H1 (cell line): ENCODE data around the gene NLRX1. TPM values are rescaled to one million over a fixed set of nuclear protein-coding genes. Genes with fewer than 3 reads are reported as not detected.

Experiments used
- ASH2L ChIP-seq: fragments of 200-600, 300-600 bp; sonication (generic); IDR thresholded peaks from one replicate; pipeline ENCODE4 v1.7.1; 2017; ENCODE audit warnings: low read length
- BCL11A ChIP-seq, 2 experiments: IDR thresholded peaks; one replicate each; pipeline ENCODE4 v1.6.1; 2011; ENCODE audit warnings: low read depth in 2 of 2, low read length in 2 of 2, mild to moderate bottlenecking in 2 of 2
- CBX5 ChIP-seq: fragments of 300-800, 300-1000 bp; sonication (generic); IDR thresholded peaks from 2 replicates; pipeline ENCODE4 v1.7.1; 2016; ENCODE audit warnings: antibody characterized with exemption, low read length, low read depth
- CHD1 ChIP-seq: IDR thresholded peaks from 2 replicates; pipeline ENCODE4 v1.6.1; 2012; ENCODE audit warnings: low read depth, low read length, improper control_type of control experiment
- CREB1 ChIP-seq: IDR thresholded peaks from 2 replicates; pipeline ENCODE4 v1.6.1; 2012; ENCODE audit warnings: inconsistent platforms
- GTF2F1 ChIP-seq: IDR thresholded peaks from 2 replicates; pipeline ENCODE4 v1.6.1; 2012; ENCODE audit warnings: low read depth, low read length, improper control_type of control experiment, borderline replicate concordance
- HDAC2 ChIP-seq, 2 experiments: fragments of 300-600 bp in 1 of 2; sonication (generic) in 1 of 2; IDR thresholded peaks; 2 replicates each; pipeline ENCODE4 v1.6.1; 2011 to 2012; ENCODE audit warnings: low read depth in 2 of 2, low read length in 2 of 2, mild to moderate bottlenecking in 2 of 2, moderate library complexity in 2 of 2, borderline replicate concordance in 1 of 2, inconsistent platforms in 1 of 2
- JUN ChIP-seq: IDR thresholded peaks from 2 replicates; pipeline ENCODE4 v1.6.1; 2011; ENCODE audit warnings: low read depth, mild to moderate bottlenecking, improper control_type of control experiment, low read length
- KDM1A ChIP-seq: fragments of 200-600, 300-600 bp; sonication (generic); IDR thresholded peaks from 2 replicates; pipeline ENCODE4 v1.7.1; 2016; ENCODE audit warnings: mild to moderate bottlenecking, low read length, borderline replicate concordance
- NRF1 ChIP-seq: IDR thresholded peaks from 2 replicates; pipeline ENCODE4 v1.6.1; 2011; ENCODE audit warnings: mild to moderate bottlenecking, low read depth, low read length, improper control_type of control experiment
- POLR2A ChIP-seq, 2 experiments: IDR thresholded peaks; 1 replicate in 1 of 2; 2 replicates in 1 of 2; pipeline ENCODE4 v1.6.1; 2011; ENCODE audit warnings: low read depth in 2 of 2, low read length in 2 of 2, mild to moderate bottlenecking in 2 of 2; ENCODE audit errors: control extremely low read depth in 1 of 2
- POLR2AphosphoS5 ChIP-seq: IDR thresholded peaks from 2 replicates; pipeline ENCODE4 v1.6.1; 2011; ENCODE audit warnings: low read depth, low read length
- RFX5 ChIP-seq: IDR thresholded peaks from 2 replicates; pipeline ENCODE4 v1.6.1; 2011; ENCODE audit warnings: low read depth, low read length, improper control_type of control experiment, borderline replicate concordance
- SAP30 ChIP-seq: fragments of 300-600 bp; sonication (generic); IDR thresholded peaks from 2 replicates; pipeline ENCODE4 v1.7.1; 2012; ENCODE audit warnings: low read length, moderate library complexity, mild to moderate bottlenecking, inconsistent platforms; ENCODE audit not compliant: insufficient read depth, insufficient replicate concordance
- SIX5 ChIP-seq: IDR thresholded peaks from 2 replicates; pipeline ENCODE4 v1.6.1; 2011; ENCODE audit warnings: mild to moderate bottlenecking, low read depth, low read length
- TAF7 ChIP-seq: optimal IDR thresholded peaks from 2 replicates; pipeline ENCODE3; 2011; ENCODE audit warnings: low read depth, mild to moderate bottlenecking, inconsistent platforms, low read length, moderate library complexity, borderline replicate concordance
- TBP ChIP-seq: IDR thresholded peaks from 2 replicates; pipeline ENCODE4 v1.6.1; 2011; ENCODE audit warnings: low read depth, low read length, improper control_type of control experiment
- TCF12 ChIP-seq: IDR thresholded peaks from 2 replicates; pipeline ENCODE4 v1.6.1; 2011; ENCODE audit warnings: low read depth, mild to moderate bottlenecking, low read length
- polyA plus RNA-seq, 7 experiments: library from polyadenylated mRNA; depleted of rRNA in 3 of 7; stranded (reverse) in 5 of 7; unstranded in 2 of 7; fragments of >200 nt in 5 of 7; fragments of 200-250 nt in 2 of 7; gene quantifications; 1 replicate in 5 of 7; 2 replicates in 1 of 7; 4 replicates in 1 of 7; pipeline versions ENCODE4 v1.2.1 to v1.2.3, GENCODE V29; 2011 to 2013; ENCODE audit warnings: missing spikeins in 2 of 7, mixed read lengths in 2 of 7
- total RNA-seq: library from RNA; stranded (reverse); fragmentation: NEBNext Ultra II Directional; extraction: Animal tissue kit (Norgen Biotek cat#: 25700); gene quantifications from 2 replicates; pipeline ENCODE4 v1.2.1, GENCODE V29; 2021
- TF ChIP-seq, protein P1 (sequence below): IDR thresholded peaks from 2 replicates; pipeline ENCODE4 v1.6.1; 2012; ENCODE audit warnings: inconsistent platforms
- TF ChIP-seq, protein P2 (sequence below), 3 experiments: IDR thresholded peaks; 1 replicate in 2 of 3; 2 replicates in 1 of 3; pipeline versions ENCODE4 v1.5.1 to v1.6.1; 2011; ENCODE audit warnings: low read length in 3 of 3, mild to moderate bottlenecking in 3 of 3, inconsistent platforms in 2 of 3, low read depth in 1 of 3, moderate library complexity in 1 of 3; ENCODE audit not compliant: insufficient read depth in 1 of 3; ENCODE audit errors: control extremely low read depth in 1 of 3
- TF ChIP-seq, protein P3 (sequence below): IDR thresholded peaks from 2 replicates; pipeline ENCODE4 v1.6.1; 2012; ENCODE audit warnings: inconsistent platforms

The NLRX1 gene
- total and polyA plus RNA-seq, 2 of the 8 experiments (the other 6 are each of a cell fraction or from before 2014, with no cell fraction given), result 13.2 to 18.6 TPM

DNA sequence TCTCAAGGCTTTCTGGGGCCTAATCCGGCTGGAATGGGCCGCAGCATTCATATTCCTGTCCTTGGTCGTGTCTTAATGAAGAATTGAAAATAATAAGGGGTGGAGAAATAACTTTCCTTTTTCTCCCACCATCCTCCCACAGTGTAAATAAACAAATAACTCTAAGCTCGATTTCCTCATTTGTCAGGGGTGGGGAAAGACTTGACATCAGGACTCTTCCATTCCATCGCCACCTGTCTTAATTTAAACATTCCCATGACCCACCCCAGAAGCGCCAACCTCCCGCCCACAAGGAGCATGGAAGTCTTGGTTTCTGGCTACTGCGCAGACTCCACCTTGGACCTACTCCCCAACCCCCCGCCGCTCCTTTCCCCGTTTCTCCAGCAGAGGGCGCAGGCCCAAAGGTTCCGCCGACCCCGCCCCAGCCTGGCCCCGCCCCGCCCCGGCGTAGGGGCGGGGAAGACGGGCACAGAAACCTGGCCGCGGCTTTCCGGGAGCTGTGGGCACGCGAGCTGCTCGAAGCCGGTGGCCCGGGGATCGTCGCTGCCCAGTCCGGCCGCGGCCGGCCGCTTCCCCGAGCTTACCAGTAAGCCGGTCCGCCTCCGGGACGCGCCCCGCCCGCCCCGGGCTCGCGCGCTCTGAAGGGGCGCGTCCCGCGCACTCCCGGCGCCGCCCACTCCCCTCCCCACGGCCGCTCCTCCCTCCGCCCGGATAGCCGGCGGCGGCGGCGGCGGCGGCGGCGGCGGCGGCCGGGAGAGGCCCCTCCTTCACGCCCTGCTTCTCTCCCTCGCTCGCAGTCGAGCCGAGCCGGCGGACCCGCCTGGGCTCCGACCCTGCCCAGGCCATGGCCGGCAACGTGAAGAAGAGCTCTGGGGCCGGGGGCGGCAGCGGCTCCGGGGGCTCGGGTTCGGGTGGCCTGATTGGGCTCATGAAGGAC is 37.3 kb downstream of the NLRX1 start, which contains the start of gene CBL (continued):
- TF ChIP-seq, protein P1, sequence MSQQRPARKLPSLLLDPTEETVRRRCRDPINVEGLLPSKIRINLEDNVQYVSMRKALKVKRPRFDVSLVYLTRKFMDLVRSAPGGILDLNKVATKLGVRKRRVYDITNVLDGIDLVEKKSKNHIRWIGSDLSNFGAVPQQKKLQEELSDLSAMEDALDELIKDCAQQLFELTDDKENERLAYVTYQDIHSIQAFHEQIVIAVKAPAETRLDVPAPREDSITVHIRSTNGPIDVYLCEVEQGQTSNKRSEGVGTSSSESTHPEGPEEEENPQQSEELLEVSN, result no peak; the same call in 1 of the 2 replicates
- TF ChIP-seq KDM1A, result no peak
- peak; percentile 57 for TF ChIP-seq POLR2AphosphoS5
- TF ChIP-seq GTF2F1, result no peak
- TF ChIP-seq CBX5, result no peak
- no peak for TF ChIP-seq HDAC2 (IDR thresholded peaks at IDR 0.05; ENCODE audit: borderline replicate concordance in 1 of 2, low read depth in 2 of 2, low read length in 2 of 2)
- TF ChIP-seq CHD1, result no peak
- peak; percentile 52; the same call in 1 of the 2 replicates for TF ChIP-seq NRF1
- no peak for TF ChIP-seq RFX5
- TF ChIP-seq, protein P2, sequence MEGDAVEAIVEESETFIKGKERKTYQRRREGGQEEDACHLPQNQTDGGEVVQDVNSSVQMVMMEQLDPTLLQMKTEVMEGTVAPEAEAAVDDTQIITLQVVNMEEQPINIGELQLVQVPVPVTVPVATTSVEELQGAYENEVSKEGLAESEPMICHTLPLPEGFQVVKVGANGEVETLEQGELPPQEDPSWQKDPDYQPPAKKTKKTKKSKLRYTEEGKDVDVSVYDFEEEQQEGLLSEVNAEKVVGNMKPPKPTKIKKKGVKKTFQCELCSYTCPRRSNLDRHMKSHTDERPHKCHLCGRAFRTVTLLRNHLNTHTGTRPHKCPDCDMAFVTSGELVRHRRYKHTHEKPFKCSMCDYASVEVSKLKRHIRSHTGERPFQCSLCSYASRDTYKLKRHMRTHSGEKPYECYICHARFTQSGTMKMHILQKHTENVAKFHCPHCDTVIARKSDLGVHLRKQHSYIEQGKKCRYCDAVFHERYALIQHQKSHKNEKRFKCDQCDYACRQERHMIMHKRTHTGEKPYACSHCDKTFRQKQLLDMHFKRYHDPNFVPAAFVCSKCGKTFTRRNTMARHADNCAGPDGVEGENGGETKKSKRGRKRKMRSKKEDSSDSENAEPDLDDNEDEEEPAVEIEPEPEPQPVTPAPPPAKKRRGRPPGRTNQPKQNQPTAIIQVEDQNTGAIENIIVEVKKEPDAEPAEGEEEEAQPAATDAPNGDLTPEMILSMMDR (IDR thresholded peaks at IDR 0.05; ENCODE audit: control extremely low read depth in 1 of 3, insufficient read depth in 1 of 3, low read depth in 1 of 3, low read length in 3 of 3), result peak; percentile 75 to 77 (median 77)
- peak in 1 of 2 experiments; percentile 28; a peak in 1 of 3 replicates for TF ChIP-seq POLR2A (IDR thresholded peaks at IDR 0.05; ENCODE audit: control extremely low read depth in 1 of 2, low read depth in 2 of 2, low read length in 2 of 2)
- peak; percentile 29 for TF ChIP-seq TAF7
- peak; percentile 78 for TF ChIP-seq ASH2L
- no peak for TF ChIP-seq SIX5
- TF ChIP-seq SAP30, result no peak
- TF ChIP-seq JUN, result no peak
- TF ChIP-seq CREB1, result no peak
- peak; percentile 35; the same call in 1 of the 2 replicates for TF ChIP-seq TBP
- no peak for TF ChIP-seq BCL11A (IDR thresholded peaks at IDR 0.05; ENCODE audit: low read depth in 2 of 2, low read length in 2 of 2)
- no peak for TF ChIP-seq TCF12
- TF ChIP-seq, protein P3, sequence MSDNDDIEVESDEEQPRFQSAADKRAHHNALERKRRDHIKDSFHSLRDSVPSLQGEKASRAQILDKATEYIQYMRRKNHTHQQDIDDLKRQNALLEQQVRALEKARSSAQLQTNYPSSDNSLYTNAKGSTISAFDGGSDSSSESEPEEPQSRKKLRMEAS, result no peak
